CD14-positive monocyte (primary cell): ENCODE measurements around the gene KCNQ1. TPM values are rescaled to one million over a fixed set of nuclear protein-coding genes. Genes with fewer than 3 reads are reported as not detected.

Experiments
- DNase-seq, 3 donors: peaks; one replicate each; pipeline ENCODE4 v3.0.0-alpha.2; 2011 to 2022
- H2AFZ ChIP-seq: 2 replicates; pipeline ENCODE4 v1.6.0; 2012; ENCODE audit warnings: mild to moderate bottlenecking, low read depth, low read length, inconsistent platforms; ENCODE audit not compliant: insufficient read depth, poor library complexity, severe bottlenecking
- H3K27ac ChIP-seq, 2 donors: 1 replicate in 1 of 2; 2 replicates in 1 of 2; pipeline ENCODE4 v1.5.1; 2012 to 2013; ENCODE audit warnings: low read length in 2 of 2, control low read depth in 1 of 2, inconsistent platforms in 1 of 2, low read depth in 1 of 2, mild to moderate bottlenecking in 1 of 2
- H3K27me3 ChIP-seq, 2 donors: one replicate each; pipeline versions ENCODE4 v1.6.0 to v1.6.1; 2011 to 2013; ENCODE audit warnings: low read length in 2 of 2; ENCODE audit not compliant: control insufficient read depth in 2 of 2, insufficient read depth in 2 of 2
- H3K36me3 ChIP-seq, 2 donors: replicated peaks in 1 of 2; 1 replicate in 1 of 2; 2 replicates in 1 of 2; pipeline versions ENCODE4 v1.5.1 to v1.6.1; 2012 to 2013; ENCODE audit warnings: low read length in 2 of 2, control low read depth in 1 of 2, inconsistent platforms in 1 of 2, mild to moderate bottlenecking in 1 of 2; ENCODE audit not compliant: insufficient read depth in 2 of 2, control insufficient read depth in 1 of 2
- H3K4me1 ChIP-seq, 2 donors: 1 replicate in 1 of 2; 2 replicates in 1 of 2; pipeline versions ENCODE4 v1.5.1 to v1.6.1; 2012 to 2013; ENCODE audit warnings: low read length in 2 of 2, control low read depth in 1 of 2, inconsistent platforms in 1 of 2, mild to moderate bottlenecking in 1 of 2, moderate library complexity in 1 of 2; ENCODE audit not compliant: insufficient read depth in 2 of 2, control insufficient read depth in 1 of 2
- H3K4me2 ChIP-seq: replicated peaks from 2 replicates; pipeline ENCODE3; 2012; ENCODE audit warnings: low read length, moderate library complexity, mild to moderate bottlenecking; ENCODE audit not compliant: poor library complexity, severe bottlenecking; ENCODE audit errors: extremely low read depth
- H3K4me3 ChIP-seq, 3 experiments: fragments of 200-600 bp in 1 of 3; sonication (generic) in 1 of 3; replicated peaks in 1 of 3; 1 replicate in 2 of 3; 2 replicates in 1 of 3; pipeline ENCODE4 v1.5.1; 2011 to 2013; ENCODE audit warnings: low read length in 3 of 3, mild to moderate bottlenecking in 3 of 3, control low read depth in 2 of 3, low read depth in 2 of 3, inconsistent platforms in 1 of 3, moderate library complexity in 1 of 3
- H3K79me2 ChIP-seq: 2 replicates; pipeline ENCODE4 v1.6.0; 2012; ENCODE audit warnings: mild to moderate bottlenecking, control low read depth, inconsistent platforms, low read length, moderate library complexity; ENCODE audit not compliant: insufficient read depth
- H3K9ac ChIP-seq: 2 replicates; pipeline ENCODE4 v1.6.0; 2017; ENCODE audit warnings: low read length, mild to moderate bottlenecking; ENCODE audit not compliant: insufficient read depth, poor library complexity, severe bottlenecking
- H3K9me3 ChIP-seq, 2 donors: replicated peaks in 1 of 2; 1 replicate in 1 of 2; 2 replicates in 1 of 2; pipeline versions ENCODE4 v1.5.1 to v1.6.1; 2012 to 2013; ENCODE audit warnings: low read length in 2 of 2, control low read depth in 1 of 2; ENCODE audit not compliant: control insufficient read depth in 1 of 2, insufficient read depth in 1 of 2
- H4K20me1 ChIP-seq: 2 replicates; pipeline ENCODE4 v1.6.0; 2012; ENCODE audit warnings: mild to moderate bottlenecking, low read length, control low read depth, moderate library complexity; ENCODE audit not compliant: insufficient read depth
- H3K27ac Mint-ChIP-seq, 7 donors: one replicate each; pipeline ENCODE4 v1.8.0; 2020; ENCODE audit warnings: mild to moderate bottlenecking in 7 of 7, mixed read lengths in 7 of 7, moderate library complexity in 6 of 7, inconsistent platforms in 2 of 7
- H3K27me3 Mint-ChIP-seq, 3 donors: one replicate each; pipeline ENCODE4 v1.8.0; 2021 to 2022; ENCODE audit warnings: low read depth in 3 of 3, mild to moderate bottlenecking in 3 of 3, mixed read lengths in 3 of 3, moderate library complexity in 3 of 3, inconsistent platforms in 1 of 3
- H3K36me3 Mint-ChIP-seq, 2 donors: one replicate each; pipeline ENCODE4 v1.8.0; 2020; ENCODE audit warnings: mixed read lengths in 2 of 2, inconsistent platforms in 1 of 2, mild to moderate bottlenecking in 1 of 2
- H3K4me1 Mint-ChIP-seq: one replicate; pipeline ENCODE4 v1.8.0; 2020; ENCODE audit warnings: mild to moderate bottlenecking, mixed read lengths
- H3K4me3 Mint-ChIP-seq, 2 donors: one replicate each; pipeline ENCODE4 v1.8.0; 2020; ENCODE audit warnings: mild to moderate bottlenecking in 2 of 2, mixed read lengths in 2 of 2, moderate library complexity in 1 of 2
- H3K9me3 Mint-ChIP-seq, 7 donors: one replicate each; pipeline ENCODE4 v1.8.0; 2020 to 2022; ENCODE audit warnings: mixed read lengths in 7 of 7, mild to moderate bottlenecking in 6 of 7, moderate library complexity in 6 of 7, inconsistent platforms in 2 of 7
- CTCF ChIP-seq: fragments of 200-600 bp; IDR thresholded peaks from one replicate; pipeline ENCODE4 v1.8.0; 2022; ENCODE audit warnings: antibody characterized with exemption, mild to moderate bottlenecking
- WGBS: methylation state at CpG from one replicate; pipeline ENCODE4 v1.1.5; 2013; ENCODE audit warnings: missing lambda C conversion rate; ENCODE audit not compliant: insufficient coverage; 5-methylcytosine and 5-hydroxymethylcytosine counted together
- intact Hi-C, 2 donors: fragments of 100-400 bp; cut with micrococcal nuclease; formaldehyde crosslinking; loops; one replicate each; pipeline versions ENCODE4 v1.15.0 to v1.15.1; 2023
- polyA plus RNA-seq, 3 donors: library from polyadenylated mRNA; depleted of rRNA in 1 of 3; unstranded in 2 of 3; stranded (reverse) in 1 of 3; fragments of 300-500 nt in 2 of 3; fragments of >200 nt in 1 of 3; fragmentation: Illumina TruSeq in 2 of 3; gene quantifications; 1 replicate in 2 of 3; 2 replicates in 1 of 3; pipeline ENCODE4 v1.2.3, GENCODE V29; 2012 to 2021

KCNQ1 gene
- polyA plus RNA-seq, 3 donors: 14.9 to 31.8 (median 21.6) TPM

- Histone ChIP-seq H3K4me3 (peak overlapping the region in 1 of 3 experiments; percentile 71), H3K9ac (peak overlapping the region; percentile 10), H3K27me3 (no peaks in the 10 kb centered on the region), H3K36me3 (peaks cover 21 to 24% of the 10 kb centered on the region in 2 donors), H4K20me1 (peaks cover 100% of the 10 kb centered on the region), H3K4me2 (peak overlapping the region; percentile 80), H3K79me2 (peaks cover 20% of the 10 kb centered on the region), H2AFZ (peak overlapping the region; percentile 37), H3K27ac (no peak overlapping the region), H3K9me3 (no peaks in the 10 kb centered on the region), H3K4me1 (peaks cover 30 to 38% of the 10 kb centered on the region in 2 donors)
- H3K4me3 Mint-ChIP-seq: peak overlapping the region in 1 of 2 donors; percentile 11
- no peak for TF ChIP-seq CTCF
- no peaks in the 10 kb centered on the region for H3K9me3 Mint-ChIP-seq
- intact Hi-C loops: loop anchor here (5.0 to 10.0 kb wide), 3 partner anchors 232 to 558 kb away; partner anchors contain the start of genes C11orf21 (in 1 of the 2) and TSPAN32 (in 1 of the 2)
- H3K4me1 Mint-ChIP-seq: peaks cover 37% of the 10 kb centered on the region
- DNase-seq: peak in 1 of 3 donors; percentile 33
- peak overlapping the region in 2 of 7 donors; percentile 48 to 68 for H3K27ac Mint-ChIP-seq
- peaks cover 3 to 16% (median 7%) of the 10 kb centered on the region in 3 donors for H3K27me3 Mint-ChIP-seq
- peaks cover 24 to 43% of the 10 kb centered on the region in 2 donors for H3K36me3 Mint-ChIP-seq
- WGBS: 60% methylated on average over 25 of the region's 31 CpGs
Measured at GRCh38 chr11:2534134-2534956, 89.5 kb downstream of the KCNQ1 start.

- WGBS: 97% methylated on average over 12 of the region's 15 CpGs
- H3K4me1 ChIP-seq: peaks cover 30 to 38% of the 10 kb centered on the region in 2 donors
- peaks cover 20% of the 10 kb centered on the region for H3K79me2 ChIP-seq
- Mint-ChIP-seq H3K27me3 (peaks cover 5 to 16% (median 7%) of the 10 kb centered on the region in 3 donors), H3K4me1 (peaks cover 37% of the 10 kb centered on the region), H3K9me3 (no peaks in the 10 kb centered on the region), H3K27ac (no peak overlapping the region), H3K36me3 (peaks cover 22 to 43% of the 10 kb centered on the region in 2 donors), H3K4me3 (no peak overlapping the region)
- peaks cover 13 to 22% of the 10 kb centered on the region in 2 donors for H3K36me3 ChIP-seq
- H3K27me3 ChIP-seq: no peaks in the 10 kb centered on the region
- H4K20me1 ChIP-seq: peaks cover 100% of the 10 kb centered on the region
- H3K4me3 ChIP-seq: no peak overlapping the region
- no peak overlapping the region for H3K4me2 ChIP-seq
- TF ChIP-seq CTCF: no peak
- intact Hi-C loops: loop anchor here (5.0 to 10.0 kb wide), 3 partner anchors 233 to 557 kb away; partner anchors contain the start of genes C11orf21 (in 1 of the 2) and TSPAN32 (in 1 of the 2)
- H3K27ac ChIP-seq: no peak overlapping the region
- no peak overlapping the region for H3K9ac ChIP-seq
- H2AFZ ChIP-seq: no peak overlapping the region
- no peak for DNase-seq
- no peaks in the 10 kb centered on the region for H3K9me3 ChIP-seq
Measured at GRCh38 chr11:2534957-2535672, 90.3 kb downstream of the KCNQ1 start.
